Measurements from ENCODE around the gene BICD1. TPM values are rescaled to one million over a fixed set of nuclear protein-coding genes. Genes with fewer than 3 reads are reported as not detected.

The BICD1 gene
- total and polyA plus RNA-seq, 4 donors, result 0.46 to 3.4 (median 1.1) TPM

GRCh38 chr12:32296567-32296966 lies 189.9 kb downstream of the BICD1 start:
- TF ChIP-seq FOXA2 (IDR thresholded peaks at IDR 0.05) (no peak), FOXA1 (IDR thresholded peaks at IDR 0.05) (no peak), GABPA (IDR thresholded peaks at IDR 0.05 in 1 of 2, conservative IDR thresholded peaks at IDR 0.05 in 1 of 2) (no peak), EGR1 (IDR thresholded peaks at IDR 0.05; ENCODE audit: low read depth in 2 of 2) (no peak), SP1 (IDR thresholded peaks at IDR 0.05) (peak; percentile 43), CTCF (IDR thresholded peaks at IDR 0.05; ENCODE audit: low read depth, low read length, missing input control) (no peak), NR2F2 (IDR thresholded peaks at IDR 0.05) (no peak), ZBTB33 (IDR thresholded peaks at IDR 0.05) (no peak), HNF4G (IDR thresholded peaks at IDR 0.05) (no peak), HNF4A (conservative IDR thresholded peaks at IDR 0.05) (peak; percentile 25 to 54), RAD21 (IDR thresholded peaks at IDR 0.05) (peak in 1 of 2 donors; percentile 51), YY1 (IDR thresholded peaks at IDR 0.05) (no peak), JUND (IDR thresholded peaks at IDR 0.05) (peak in 1 of 2 donors; percentile 31), TAF1 (conservative IDR thresholded peaks at IDR 0.05) (no peak), RXRA (IDR thresholded peaks at IDR 0.05) (peak; percentile 54 to 65)
- TF ChIP-seq, protein P1, sequence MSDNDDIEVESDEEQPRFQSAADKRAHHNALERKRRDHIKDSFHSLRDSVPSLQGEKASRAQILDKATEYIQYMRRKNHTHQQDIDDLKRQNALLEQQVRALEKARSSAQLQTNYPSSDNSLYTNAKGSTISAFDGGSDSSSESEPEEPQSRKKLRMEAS (IDR thresholded peaks at IDR 0.05), result peak; percentile 27
- TF ChIP-seq, protein P2, sequence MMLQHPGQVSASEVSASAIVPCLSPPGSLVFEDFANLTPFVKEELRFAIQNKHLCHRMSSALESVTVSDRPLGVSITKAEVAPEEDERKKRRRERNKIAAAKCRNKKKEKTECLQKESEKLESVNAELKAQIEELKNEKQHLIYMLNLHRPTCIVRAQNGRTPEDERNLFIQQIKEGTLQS (IDR thresholded peaks at IDR 0.05), result no peak
- TF ChIP-seq, protein P3, sequence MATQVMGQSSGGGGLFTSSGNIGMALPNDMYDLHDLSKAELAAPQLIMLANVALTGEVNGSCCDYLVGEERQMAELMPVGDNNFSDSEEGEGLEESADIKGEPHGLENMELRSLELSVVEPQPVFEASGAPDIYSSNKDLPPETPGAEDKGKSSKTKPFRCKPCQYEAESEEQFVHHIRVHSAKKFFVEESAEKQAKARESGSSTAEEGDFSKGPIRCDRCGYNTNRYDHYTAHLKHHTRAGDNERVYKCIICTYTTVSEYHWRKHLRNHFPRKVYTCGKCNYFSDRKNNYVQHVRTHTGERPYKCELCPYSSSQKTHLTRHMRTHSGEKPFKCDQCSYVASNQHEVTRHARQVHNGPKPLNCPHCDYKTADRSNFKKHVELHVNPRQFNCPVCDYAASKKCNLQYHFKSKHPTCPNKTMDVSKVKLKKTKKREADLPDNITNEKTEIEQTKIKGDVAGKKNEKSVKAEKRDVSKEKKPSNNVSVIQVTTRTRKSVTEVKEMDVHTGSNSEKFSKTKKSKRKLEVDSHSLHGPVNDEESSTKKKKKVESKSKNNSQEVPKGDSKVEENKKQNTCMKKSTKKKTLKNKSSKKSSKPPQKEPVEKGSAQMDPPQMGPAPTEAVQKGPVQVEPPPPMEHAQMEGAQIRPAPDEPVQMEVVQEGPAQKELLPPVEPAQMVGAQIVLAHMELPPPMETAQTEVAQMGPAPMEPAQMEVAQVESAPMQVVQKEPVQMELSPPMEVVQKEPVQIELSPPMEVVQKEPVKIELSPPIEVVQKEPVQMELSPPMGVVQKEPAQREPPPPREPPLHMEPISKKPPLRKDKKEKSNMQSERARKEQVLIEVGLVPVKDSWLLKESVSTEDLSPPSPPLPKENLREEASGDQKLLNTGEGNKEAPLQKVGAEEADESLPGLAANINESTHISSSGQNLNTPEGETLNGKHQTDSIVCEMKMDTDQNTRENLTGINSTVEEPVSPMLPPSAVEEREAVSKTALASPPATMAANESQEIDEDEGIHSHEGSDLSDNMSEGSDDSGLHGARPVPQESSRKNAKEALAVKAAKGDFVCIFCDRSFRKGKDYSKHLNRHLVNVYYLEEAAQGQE (IDR thresholded peaks at IDR 0.05), result no peak
- Histone ChIP-seq H3K36me3 (ENCODE audit: control insufficient read depth in 4 of 4, insufficient read depth in 3 of 4, low read depth in 1 of 4, low read length in 3 of 4) (no peaks in the 10 kb centered on the region), H3K27me3 (ENCODE audit: control insufficient read depth in 4 of 4, insufficient read depth in 4 of 4, low read length in 3 of 4) (no peaks in the 10 kb centered on the region), H3K27ac (ENCODE audit: low read depth in 1 of 2, low read length in 2 of 2) (no peak overlapping the region), H3K4me3 (ENCODE audit: low read depth in 1 of 3, low read length in 3 of 3) (no peak overlapping the region), H3K9ac (ENCODE audit: low read depth in 1 of 2, low read length in 2 of 2) (no peak overlapping the region), H3K9me3 (ENCODE audit: control insufficient read depth in 4 of 4, low read length in 3 of 4) (no peaks in the 10 kb centered on the region), H3K4me1 (ENCODE audit: control insufficient read depth in 4 of 4, insufficient read depth in 4 of 4, low read length in 3 of 4) (peaks cover 0 to 9% (median 3%) of the 10 kb centered on the region in 4 donors)
- 29% methylated on average over 4 of the region's 4 CpGs for WGBS
- DNase-seq (ENCODE audit: low spot score), result no peak
